T-helper 1 cell treated with Interleukin-12 subunit alpha and Interleukin-12 subunit beta and Interleukin-4 antibody, amounts not matched to agents 30 μg/mL and 1 μg/mL, for 36 hours (primary cell): ENCODE results near the gene DOCK6.
A peak's percentile ranks its signal among the peaks of the same experiment; 100 is the strongest.

ENCODE experiments used
- H3K27ac Mint-ChIP-seq: one replicate; pipeline ENCODE4 v1.8.0; 2021; ENCODE audit warnings: mild to moderate bottlenecking, mixed read lengths
- H3K27me3 Mint-ChIP-seq: one replicate; pipeline ENCODE4 v1.8.0; 2021; ENCODE audit warnings: low read depth, mixed read lengths
- H3K36me3 Mint-ChIP-seq: one replicate; pipeline ENCODE4 v1.8.0; 2021; ENCODE audit warnings: low read depth, mixed read lengths
- H3K4me1 Mint-ChIP-seq: one replicate; pipeline ENCODE4 v1.8.0; 2021; ENCODE audit warnings: low read depth, mixed read lengths
- H3K4me3 Mint-ChIP-seq: one replicate; pipeline ENCODE4 v1.8.0; 2021; ENCODE audit warnings: mild to moderate bottlenecking, moderate library complexity, mixed read lengths
- H3K9me3 Mint-ChIP-seq: one replicate; pipeline ENCODE4 v1.8.0; 2021; ENCODE audit warnings: mixed read lengths

DOCK6 gene

GRCh38 chr19:11261971-11262839 is at the start of gene DOCK6:
Gene DOCK6 (minus strand): TSS chr19:11262524. CDS start chr19:11262440, 84 bp downstream.
- H3K4me1 Mint-ChIP-seq: no peaks in the 10 kb centered on the region
- peaks cover 73% of the 10 kb centered on the region for H3K27me3 Mint-ChIP-seq
- H3K36me3 Mint-ChIP-seq: no peaks in the 10 kb centered on the region
- H3K9me3 Mint-ChIP-seq: no peaks in the 10 kb centered on the region
- H3K27ac Mint-ChIP-seq: no peak within 1 kb of the TSS
- peak within 1 kb of the TSS; percentile 40 for H3K4me3 Mint-ChIP-seq

GRCh38 chr19:11306337-11306736 is 44.0 kb upstream of the DOCK6 start:
- H3K27me3 Mint-ChIP-seq: peaks cover 17% of the 10 kb centered on the region
- no peaks in the 10 kb centered on the region for H3K9me3 Mint-ChIP-seq
- no peak overlapping the region for H3K4me3 Mint-ChIP-seq
- H3K27ac Mint-ChIP-seq: no peak overlapping the region
- no peaks in the 10 kb centered on the region for H3K36me3 Mint-ChIP-seq
- H3K4me1 Mint-ChIP-seq: no peaks in the 10 kb centered on the region

- no peak overlapping the region for H3K27ac Mint-ChIP-seq
- no peak overlapping the region for H3K4me3 Mint-ChIP-seq
- no peaks in the 10 kb centered on the region for H3K4me1 Mint-ChIP-seq
- H3K9me3 Mint-ChIP-seq: no peaks in the 10 kb centered on the region
- H3K36me3 Mint-ChIP-seq: no peaks in the 10 kb centered on the region
- peaks cover 16% of the 10 kb centered on the region for H3K27me3 Mint-ChIP-seq
Measured at GRCh38 chr19:11304936-11305335, 42.6 kb upstream of the DOCK6 start.

- Mint-ChIP-seq H3K9me3 (no peaks in the 10 kb centered on the region), H3K4me3 (no peak overlapping the region), H3K27ac (no peak overlapping the region), H3K4me1 (no peaks in the 10 kb centered on the region), H3K27me3 (peaks cover 20% of the 10 kb centered on the region), H3K36me3 (no peaks in the 10 kb centered on the region)
Measured at GRCh38 chr19:11300811-11301120, 38.4 kb upstream of the DOCK6 start.

GRCh38 chr19:11299946-11300810 is 37.9 kb upstream of the DOCK6 start:
- H3K27me3 Mint-ChIP-seq: peaks cover 20% of the 10 kb centered on the region
- H3K4me3 Mint-ChIP-seq: no peak overlapping the region
- no peak overlapping the region for H3K27ac Mint-ChIP-seq
- no peaks in the 10 kb centered on the region for H3K4me1 Mint-ChIP-seq
- H3K9me3 Mint-ChIP-seq: no peaks in the 10 kb centered on the region
- no peaks in the 10 kb centered on the region for H3K36me3 Mint-ChIP-seq

GRCh38 chr19:11296264-11296663 is 33.9 kb upstream of the DOCK6 start:
- peaks cover 40% of the 10 kb centered on the region for H3K27me3 Mint-ChIP-seq
- H3K36me3 Mint-ChIP-seq: no peaks in the 10 kb centered on the region
- no peaks in the 10 kb centered on the region for H3K9me3 Mint-ChIP-seq
- H3K4me1 Mint-ChIP-seq: peaks cover 5% of the 10 kb centered on the region
- no peak overlapping the region for H3K27ac Mint-ChIP-seq
- H3K4me3 Mint-ChIP-seq: no peak overlapping the region

- H3K4me3 Mint-ChIP-seq: no peak within 1 kb of the TSS
- H3K36me3 Mint-ChIP-seq: no peaks in the 10 kb centered on the region
- no peak within 1 kb of the TSS for H3K27ac Mint-ChIP-seq
- H3K27me3 Mint-ChIP-seq: peaks cover 44% of the 10 kb centered on the region
- H3K9me3 Mint-ChIP-seq: no peaks in the 10 kb centered on the region
- H3K4me1 Mint-ChIP-seq: peaks cover 5% of the 10 kb centered on the region
Measured at GRCh38 chr19:11295665-11296245, 33.4 kb upstream of the DOCK6 start, which contains the start of gene TSPAN16. Gene TSPAN16 (plus strand): TSS chr19:11296160. CDS start chr19:11296298, 138 bp downstream.

GRCh38 chr19:11295180-11295579 is 32.9 kb upstream of the DOCK6 start:
- no peak overlapping the region for H3K27ac Mint-ChIP-seq
- H3K4me1 Mint-ChIP-seq: peaks cover 5% of the 10 kb centered on the region
- H3K27me3 Mint-ChIP-seq: peaks cover 50% of the 10 kb centered on the region
- H3K9me3 Mint-ChIP-seq: no peaks in the 10 kb centered on the region
- H3K36me3 Mint-ChIP-seq: no peaks in the 10 kb centered on the region
- H3K4me3 Mint-ChIP-seq: no peak overlapping the region

GRCh38 chr19:11293433-11294389 is 31.4 kb upstream of the DOCK6 start:
- Mint-ChIP-seq H3K9me3 (no peaks in the 10 kb centered on the region), H3K4me3 (peak overlapping the region; percentile 30), H3K4me1 (peaks cover 5% of the 10 kb centered on the region), H3K27ac (no peak overlapping the region), H3K36me3 (no peaks in the 10 kb centered on the region), H3K27me3 (peaks cover 57% of the 10 kb centered on the region)

GRCh38 chr19:11291991-11292390 is 29.7 kb upstream of the DOCK6 start:
- H3K27me3 Mint-ChIP-seq: peaks cover 64% of the 10 kb centered on the region
- H3K4me3 Mint-ChIP-seq: no peak overlapping the region
- no peaks in the 10 kb centered on the region for H3K36me3 Mint-ChIP-seq
- no peaks in the 10 kb centered on the region for H3K9me3 Mint-ChIP-seq
- peaks cover 5% of the 10 kb centered on the region for H3K4me1 Mint-ChIP-seq
- no peak overlapping the region for H3K27ac Mint-ChIP-seq

- no peaks in the 10 kb centered on the region for H3K36me3 Mint-ChIP-seq
- no peaks in the 10 kb centered on the region for H3K9me3 Mint-ChIP-seq
- H3K4me3 Mint-ChIP-seq: no peak overlapping the region
- H3K27ac Mint-ChIP-seq: no peak overlapping the region
- peaks cover 65% of the 10 kb centered on the region for H3K27me3 Mint-ChIP-seq
- H3K4me1 Mint-ChIP-seq: peaks cover 5% of the 10 kb centered on the region
Measured at GRCh38 chr19:11291415-11291814, 29.1 kb upstream of the DOCK6 start.

- no peaks in the 10 kb centered on the region for H3K36me3 Mint-ChIP-seq
- H3K9me3 Mint-ChIP-seq: no peaks in the 10 kb centered on the region
- no peak overlapping the region for H3K4me3 Mint-ChIP-seq
- H3K27ac Mint-ChIP-seq: no peak overlapping the region
- peaks cover 66% of the 10 kb centered on the region for H3K27me3 Mint-ChIP-seq
- H3K4me1 Mint-ChIP-seq: peaks cover 5% of the 10 kb centered on the region
Measured at GRCh38 chr19:11290256-11290655, 27.9 kb upstream of the DOCK6 start.

GRCh38 chr19:11288349-11288748 is 26.0 kb upstream of the DOCK6 start:
- H3K27ac Mint-ChIP-seq: no peak overlapping the region
- H3K27me3 Mint-ChIP-seq: peaks cover 63% of the 10 kb centered on the region
- no peaks in the 10 kb centered on the region for H3K9me3 Mint-ChIP-seq
- H3K4me1 Mint-ChIP-seq: no peaks in the 10 kb centered on the region
- H3K36me3 Mint-ChIP-seq: no peaks in the 10 kb centered on the region
- H3K4me3 Mint-ChIP-seq: no peak overlapping the region
